Nephron (organoid): ENCODE results near the gene AMBN.

Experiments used
- H3K27ac Mint-ChIP-seq, 3 experiments: 2 replicates each; pipeline ENCODE4 v1.8.0; 2020; ENCODE audit warnings: mixed read lengths in 3 of 3, mild to moderate bottlenecking in 2 of 3, moderate library complexity in 1 of 3
- H3K27me3 Mint-ChIP-seq: 2 replicates; pipeline ENCODE4 v1.8.0; 2021; ENCODE audit warnings: low read depth, mild to moderate bottlenecking, moderate library complexity, mixed read lengths
- H3K36me3 Mint-ChIP-seq: 2 replicates; pipeline ENCODE4 v1.8.0; 2020; ENCODE audit warnings: low read depth, mixed read lengths
- H3K4me1 Mint-ChIP-seq: 2 replicates; pipeline ENCODE4 v1.8.0; 2020; ENCODE audit warnings: mixed read lengths
- H3K4me3 Mint-ChIP-seq, 3 experiments: 2 replicates each; pipeline ENCODE4 v1.8.0; 2020; ENCODE audit warnings: mild to moderate bottlenecking in 3 of 3, mixed read lengths in 3 of 3, moderate library complexity in 2 of 3
- H3K9me3 Mint-ChIP-seq: 2 replicates; pipeline ENCODE4 v1.8.0; 2020; ENCODE audit warnings: mixed read lengths
- CTCF ChIP-seq, 3 experiments: fragments of 200-600 bp; sonication (generic); IDR thresholded peaks; one replicate each; pipeline ENCODE4 v1.5.0; 2021; ENCODE audit warnings: antibody characterized with exemption in 3 of 3; ENCODE audit not compliant: unreplicated experiment in 3 of 3

AMBN gene

DNA sequence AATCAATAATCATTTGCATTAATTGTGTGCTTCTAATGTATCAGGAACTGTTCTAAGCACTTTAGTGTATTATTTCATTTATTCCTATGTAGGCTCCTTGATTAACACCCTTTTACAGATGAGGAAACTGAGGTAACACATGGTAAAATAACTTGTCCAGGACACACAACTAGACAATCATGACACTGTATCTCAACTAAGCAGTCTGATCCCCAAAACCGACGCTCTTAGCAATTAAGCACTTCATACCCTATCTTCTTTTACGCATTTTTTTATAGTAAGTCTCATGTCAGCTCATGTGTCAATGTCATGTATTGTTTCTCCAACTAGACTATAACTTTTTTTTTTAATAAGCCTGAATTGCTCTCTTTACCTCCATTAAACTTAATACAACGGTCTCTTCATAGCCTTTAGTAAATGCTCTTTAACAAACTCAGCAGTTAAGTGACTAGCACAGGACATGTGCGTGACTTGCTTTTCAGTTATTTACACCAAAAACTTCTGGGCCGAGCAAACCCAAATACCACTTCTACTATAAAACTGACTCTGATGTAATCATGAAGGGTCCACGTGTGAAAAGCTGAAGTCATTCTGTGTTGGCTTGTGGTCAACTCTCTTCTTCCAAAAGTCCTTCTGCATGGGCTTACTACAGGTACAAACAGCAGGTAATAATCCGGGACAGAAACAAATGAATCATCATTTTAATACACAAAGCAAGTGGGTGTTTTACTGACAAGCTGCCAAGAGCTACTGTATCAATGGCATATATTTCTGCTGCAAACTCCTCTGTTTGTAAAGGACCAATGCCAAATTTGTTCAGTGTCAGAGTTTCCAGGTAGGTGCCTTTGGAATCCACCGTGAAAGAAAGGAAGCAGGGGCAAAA is 7.9 kb upstream of the AMBN start:
- H3K4me1 Mint-ChIP-seq = peaks cover 5% of the 10 kb centered on the region
- H3K36me3 Mint-ChIP-seq = no peaks in the 10 kb centered on the region
- no peaks in the 10 kb centered on the region for H3K27me3 Mint-ChIP-seq
- no peak overlapping the region for H3K27ac Mint-ChIP-seq
- H3K9me3 Mint-ChIP-seq = peaks cover 4% of the 10 kb centered on the region
- no peak overlapping the region for H3K4me3 Mint-ChIP-seq
- no peak for TF ChIP-seq CTCF (IDR thresholded peaks at IDR 0.05; ENCODE audit: unreplicated experiment in 3 of 3)

DNA sequence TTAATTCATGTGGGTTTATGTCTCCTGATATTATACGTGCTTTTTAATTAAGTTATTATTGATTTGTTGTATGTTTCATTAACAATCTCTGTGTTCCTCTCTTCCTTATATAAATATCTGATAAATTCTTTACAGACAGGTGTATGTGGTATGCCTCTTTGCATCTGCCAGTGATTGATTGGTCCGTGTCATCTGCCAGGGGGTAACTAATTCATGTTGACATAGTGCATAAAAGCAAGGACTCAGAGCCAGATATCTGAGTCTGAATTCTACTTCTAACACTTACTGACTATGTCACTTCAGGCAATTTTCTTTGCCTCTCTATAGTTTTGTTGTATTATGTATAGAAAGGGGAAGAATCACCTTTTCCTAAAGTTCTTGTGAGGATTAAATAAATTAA is 5.2 kb upstream of the AMBN start:
- no peak for TF ChIP-seq CTCF (IDR thresholded peaks at IDR 0.05; ENCODE audit: unreplicated experiment in 3 of 3)
- Mint-ChIP-seq H3K36me3 (no peaks in the 10 kb centered on the region), H3K27me3 (no peaks in the 10 kb centered on the region), H3K27ac (no peak overlapping the region), H3K9me3 (no peaks in the 10 kb centered on the region), H3K4me1 (peaks cover 18% of the 10 kb centered on the region), H3K4me3 (no peak overlapping the region)

GRCh38 chr4:70589785-70590184 is 2.3 kb upstream of the AMBN start:
- Mint-ChIP-seq H3K9me3 (no peaks in the 10 kb centered on the region), H3K4me3 (no peak overlapping the region), H3K4me1 (peaks cover 18% of the 10 kb centered on the region), H3K36me3 (no peaks in the 10 kb centered on the region), H3K27ac (no peak overlapping the region), H3K27me3 (no peaks in the 10 kb centered on the region)
- no peak for TF ChIP-seq CTCF (IDR thresholded peaks at IDR 0.05; ENCODE audit: unreplicated experiment in 3 of 3)

DNA sequence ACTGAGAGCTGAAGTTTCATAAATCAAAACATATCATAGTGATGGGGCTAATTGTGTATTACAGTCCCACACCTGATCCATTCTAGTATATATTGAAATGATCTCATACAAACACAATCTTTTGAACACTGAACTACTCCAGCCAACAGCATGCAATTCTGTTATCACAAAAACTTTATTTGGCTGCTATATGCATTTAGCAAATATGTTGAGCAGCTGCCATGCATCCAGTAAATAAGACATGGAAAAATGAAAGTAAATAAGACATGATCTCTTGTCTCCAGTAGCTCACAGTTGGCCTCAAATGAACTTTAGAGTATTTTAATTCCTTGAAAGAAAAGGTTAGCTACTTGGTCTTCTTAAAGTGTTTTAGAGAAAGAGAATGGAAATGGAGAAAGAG is 2.1 kb downstream of the AMBN start:
- peaks cover 13% of the 10 kb centered on the region for H3K4me1 Mint-ChIP-seq
- no peaks in the 10 kb centered on the region for H3K27me3 Mint-ChIP-seq
- no peak overlapping the region for H3K27ac Mint-ChIP-seq
- no peaks in the 10 kb centered on the region for H3K36me3 Mint-ChIP-seq
- no peak for TF ChIP-seq CTCF (IDR thresholded peaks at IDR 0.05; ENCODE audit: unreplicated experiment in 3 of 3)
- H3K4me3 Mint-ChIP-seq = no peak overlapping the region
- no peaks in the 10 kb centered on the region for H3K9me3 Mint-ChIP-seq

GRCh38 chr4:70600305-70600704 is 8.2 kb downstream of the AMBN start:
- Mint-ChIP-seq H3K9me3 (no peaks in the 10 kb centered on the region), H3K4me3 (no peak overlapping the region), H3K27ac (peak overlapping the region in 1 of 3 experiments; percentile 53), H3K27me3 (peaks cover 3% of the 10 kb centered on the region), H3K4me1 (no peaks in the 10 kb centered on the region), H3K36me3 (no peaks in the 10 kb centered on the region)
- no peak for TF ChIP-seq CTCF (IDR thresholded peaks at IDR 0.05; ENCODE audit: unreplicated experiment in 3 of 3)

GRCh38 chr4:70600977-70601376 is 8.9 kb downstream of the AMBN start:
- TF ChIP-seq CTCF (IDR thresholded peaks at IDR 0.05; ENCODE audit: unreplicated experiment in 3 of 3) = no peak
- Mint-ChIP-seq H3K4me1 (no peaks in the 10 kb centered on the region), H3K27me3 (peaks cover 3% of the 10 kb centered on the region), H3K27ac (no peak overlapping the region), H3K36me3 (no peaks in the 10 kb centered on the region), H3K4me3 (no peak overlapping the region), H3K9me3 (no peaks in the 10 kb centered on the region)
